GM19043 (cell line): ENCODE results near the gene CUX1.
"Not testable (repeated sequence)": the region's sequence is repeated elsewhere in the genome, so short reads cannot be mapped to it uniquely, and the experiment has no call there.

Experiments
- ATAC-seq: cut with Tn5 transposase; IDR thresholded peaks from one replicate; pipeline ENCODE4 v1.9.1; 2021; ENCODE audit warnings: low read depth; ENCODE audit not compliant: unreplicated experiment

Gene CUX1

GRCh38 chr7:102215256-102215655, 397.8 kb downstream of the CUX1 start:
- ATAC-seq, result no peak

GRCh38 chr7:102215711-102216110, 398.3 kb downstream of the CUX1 start:
- ATAC-seq, result no peak

- no peak for ATAC-seq
These were observed 399.3 kb downstream of the CUX1 start for GRCh38 chr7:102216573-102217314.

- no peak for ATAC-seq
These were observed 402.9 kb downstream of the CUX1 start for GRCh38 chr7:102220229-102220850.

GRCh38 chr7:102220960-102221800, 403.8 kb downstream of the CUX1 start:
- ATAC-seq, result no peak

GRCh38 chr7:102221961-102222360, 404.5 kb downstream of the CUX1 start:
- no peak for ATAC-seq

GRCh38 chr7:102222445-102222844, 405.0 kb downstream of the CUX1 start:
- no peak for ATAC-seq

GRCh38 chr7:102223184-102223583, 405.8 kb downstream of the CUX1 start:
- no peak for ATAC-seq

GRCh38 chr7:102225025-102225424, 407.6 kb downstream of the CUX1 start:
- ATAC-seq, result no peak

- ATAC-seq, result no peak
These were observed 409.9 kb downstream of the CUX1 start for GRCh38 chr7:102227371-102227770.

GRCh38 chr7:102228935-102229334, 411.5 kb downstream of the CUX1 start:
- ATAC-seq, result no peak

GRCh38 chr7:102230162-102230561, 412.7 kb downstream of the CUX1 start:
- ATAC-seq, result not testable (repeated sequence)

- ATAC-seq, result no peak
These were observed 413.2 kb downstream of the CUX1 start for GRCh38 chr7:102230593-102230992.

GRCh38 chr7:102232611-102233286, 415.3 kb downstream of the CUX1 start:
- no peak for ATAC-seq

GRCh38 chr7:102234131-102234530, 416.7 kb downstream of the CUX1 start:
- no peak for ATAC-seq

- ATAC-seq, result no peak
These were observed 417.6 kb downstream of the CUX1 start for GRCh38 chr7:102234801-102235550.

- ATAC-seq, result no peak
These were observed 418.7 kb downstream of the CUX1 start for GRCh38 chr7:102236102-102236501.

GRCh38 chr7:102236592-102237287, 419.3 kb downstream of the CUX1 start:
- ATAC-seq, result no peak

GRCh38 chr7:102239206-102239820, 421.9 kb downstream of the CUX1 start:
- no peak for ATAC-seq
